ENCODE data around the gene EFCAB11.

DNA sequence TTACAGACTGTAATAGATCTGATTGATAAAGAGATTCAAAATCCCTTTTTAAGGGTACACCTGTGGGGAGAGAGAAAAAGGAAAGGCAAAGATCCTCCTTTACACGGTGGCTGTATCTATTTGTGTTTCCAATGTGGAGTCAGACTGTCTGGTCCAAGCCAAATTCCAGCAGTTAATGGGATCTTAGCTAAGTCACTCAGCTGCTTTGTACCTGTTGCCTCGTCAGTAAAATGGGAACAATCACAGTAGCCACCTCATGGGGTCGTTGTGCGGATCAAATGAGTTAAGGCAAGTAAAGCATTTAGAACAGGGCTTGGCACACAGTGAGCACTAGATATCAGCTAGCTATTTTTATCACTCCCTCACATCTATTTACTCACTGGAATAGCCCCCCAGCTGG lies 46.9 kb downstream of the EFCAB11 start:
- no peak for TF ChIP-seq CTCF (conservative IDR thresholded peaks at IDR 0.05)
- TF ChIP-seq ZFX (IDR thresholded peaks at IDR 0.05) = no peak

Measured in C4-2B (cell line).